Trophoblast cell (in vitro differentiated cells and primary cell): ENCODE results near the gene DOCK3.

ENCODE experiments used
- DNase-seq, 2 donors: peaks; one replicate each; pipeline ENCODE4 v3.0.0-alpha.2; 2016
- H2AFZ ChIP-seq: 2 replicates; pipeline ENCODE4 v1.6.1; 2013; ENCODE audit warnings: low read length, moderate library complexity, mild to moderate bottlenecking; ENCODE audit not compliant: insufficient read depth, poor library complexity
- H2AK5ac ChIP-seq: 2 replicates; pipeline ENCODE4 v1.6.1; 2013; ENCODE audit warnings: mild to moderate bottlenecking, low read length
- H2BK120ac ChIP-seq: 2 replicates; pipeline ENCODE4 v1.6.1; 2013; ENCODE audit warnings: low read length, mild to moderate bottlenecking, moderate library complexity; ENCODE audit not compliant: insufficient read depth, poor library complexity
- H2BK12ac ChIP-seq: 2 replicates; pipeline ENCODE4 v1.6.1; 2013; ENCODE audit warnings: mild to moderate bottlenecking, low read length, moderate library complexity
- H2BK5ac ChIP-seq: 2 replicates; pipeline ENCODE4 v1.6.1; 2013; ENCODE audit warnings: low read length, low read depth, moderate library complexity, mild to moderate bottlenecking; ENCODE audit not compliant: poor library complexity
- H3K14ac ChIP-seq: 2 replicates; pipeline ENCODE4 v1.6.1; 2013; ENCODE audit warnings: mild to moderate bottlenecking, low read length
- H3K18ac ChIP-seq: 2 replicates; pipeline ENCODE4 v1.6.1; 2013; ENCODE audit warnings: mild to moderate bottlenecking, low read length
- H3K23ac ChIP-seq: 2 replicates; pipeline ENCODE4 v1.6.1; 2013; ENCODE audit warnings: low read length
- H3K27ac ChIP-seq: 2 replicates; pipeline ENCODE4 v1.5.1; 2013; ENCODE audit warnings: low read depth, mild to moderate bottlenecking, inconsistent platforms, low read length, moderate library complexity
- H3K27me3 ChIP-seq: 2 replicates; pipeline ENCODE4 v1.6.1; 2013; ENCODE audit warnings: inconsistent platforms, mild to moderate bottlenecking, low read length, moderate library complexity; ENCODE audit not compliant: insufficient read depth
- H3K36me3 ChIP-seq, 2 experiments: 1 replicate in 1 of 2; 2 replicates in 1 of 2; pipeline ENCODE4 v1.6.1; 2013; ENCODE audit warnings: low read length in 2 of 2, mild to moderate bottlenecking in 2 of 2, moderate library complexity in 1 of 2; ENCODE audit not compliant: insufficient read depth in 2 of 2, control insufficient read depth in 1 of 2
- H3K4ac ChIP-seq: 2 replicates; pipeline ENCODE4 v1.6.1; 2013; ENCODE audit warnings: low read depth, mild to moderate bottlenecking, low read length, moderate library complexity
- H3K4me1 ChIP-seq, 2 experiments: 1 replicate in 1 of 2; 2 replicates in 1 of 2; pipeline ENCODE4 v1.6.1; 2013; ENCODE audit warnings: low read length in 2 of 2, mild to moderate bottlenecking in 2 of 2, moderate library complexity in 1 of 2; ENCODE audit not compliant: insufficient read depth in 2 of 2, control insufficient read depth in 1 of 2
- H3K4me2 ChIP-seq: 2 replicates; pipeline ENCODE4 v1.6.1; 2013; ENCODE audit warnings: inconsistent platforms, mild to moderate bottlenecking, low read length, moderate library complexity
- H3K4me3 ChIP-seq: 2 replicates; pipeline ENCODE4 v1.5.1; 2013; ENCODE audit warnings: mild to moderate bottlenecking, low read depth, low read length, inconsistent platforms
- H3K79me1 ChIP-seq: one replicate; pipeline ENCODE4 v1.6.1; 2013; ENCODE audit warnings: low read length
- H3K79me2 ChIP-seq: 2 replicates; pipeline ENCODE4 v1.6.1; 2013; ENCODE audit warnings: low read length, mild to moderate bottlenecking; ENCODE audit not compliant: control insufficient read depth, insufficient read depth, poor library complexity
- H3K9ac ChIP-seq: 2 replicates; pipeline ENCODE4 v1.6.1; 2013; ENCODE audit warnings: mild to moderate bottlenecking, low read length
- H3K9me3 ChIP-seq: 2 replicates; pipeline ENCODE4 v1.6.1; 2013; ENCODE audit warnings: low read depth, mild to moderate bottlenecking, control low read depth, inconsistent platforms, low read length; ENCODE audit not compliant: insufficient read depth
- H4K12ac ChIP-seq: 2 replicates; pipeline ENCODE4 v1.6.1; 2013; ENCODE audit warnings: low read depth, mild to moderate bottlenecking, low read length, moderate library complexity
- H4K8ac ChIP-seq: 2 replicates; pipeline ENCODE4 v1.6.1; 2013; ENCODE audit warnings: low read depth, mild to moderate bottlenecking, low read length, moderate library complexity
- H4K91ac ChIP-seq: one replicate; pipeline ENCODE4 v1.6.1; 2013; ENCODE audit warnings: low read depth, mild to moderate bottlenecking, low read length, moderate library complexity
- WGBS: extraction: QIAGEN DNeasy Blood & Tissue Kit; methylation state at CpG from one replicate; pipeline ENCODE4 v1.1.7; 2013; ENCODE audit warnings: missing lambda C conversion rate; ENCODE audit not compliant: insufficient read length, insufficient coverage; ENCODE audit errors: extremely low coverage; 5-methylcytosine and 5-hydroxymethylcytosine counted together

DOCK3 gene

DNA sequence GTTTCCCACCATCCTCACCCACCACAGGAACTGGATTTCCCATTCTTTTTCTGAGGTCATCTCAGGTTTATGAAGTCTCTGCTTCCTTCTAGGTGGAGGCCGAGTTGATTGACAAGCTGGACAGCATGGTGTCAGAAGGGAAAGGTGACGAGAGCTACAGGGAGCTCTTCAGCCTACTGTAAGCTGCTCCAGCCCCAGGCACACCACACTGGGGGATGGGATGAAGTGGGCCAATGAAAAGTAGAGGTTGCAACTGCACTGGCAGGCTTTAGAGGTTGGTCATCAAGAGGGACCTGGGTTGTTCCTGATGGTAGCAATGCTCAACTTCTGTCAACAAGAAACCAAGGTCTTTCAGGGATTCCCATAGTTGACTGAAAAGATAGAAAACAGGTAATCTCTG is 655.3 kb downstream of the DOCK3 start:
- Histone ChIP-seq H3K9me3 (no peaks in the 10 kb centered on the region), H3K4me2 (no peak overlapping the region), H4K91ac (no peak overlapping the region), H3K4ac (no peak overlapping the region), H3K27me3 (no peaks in the 10 kb centered on the region), H3K79me2 (no peaks in the 10 kb centered on the region), H2BK12ac (no peak overlapping the region), H2BK120ac (no peak overlapping the region), H4K8ac (no peak overlapping the region), H3K27ac (no peak overlapping the region), H3K4me3 (no peak overlapping the region), H2BK5ac (no peak overlapping the region), H4K12ac (no peak overlapping the region), H3K4me1 (peaks cover 3 to 4% of the 10 kb centered on the region in 2 experiments), H3K79me1 (no peaks in the 10 kb centered on the region), H3K14ac (no peak overlapping the region), H3K9ac (no peak overlapping the region), H3K36me3 (no peaks in the 10 kb centered on the region), H2AFZ (no peak overlapping the region), H2AK5ac (no peak overlapping the region), H3K18ac (no peak overlapping the region), H3K23ac (no peak overlapping the region)
- no peak for DNase-seq
- no CpG with 5 or more reads among the region's 2 CpGs for WGBS

DNA sequence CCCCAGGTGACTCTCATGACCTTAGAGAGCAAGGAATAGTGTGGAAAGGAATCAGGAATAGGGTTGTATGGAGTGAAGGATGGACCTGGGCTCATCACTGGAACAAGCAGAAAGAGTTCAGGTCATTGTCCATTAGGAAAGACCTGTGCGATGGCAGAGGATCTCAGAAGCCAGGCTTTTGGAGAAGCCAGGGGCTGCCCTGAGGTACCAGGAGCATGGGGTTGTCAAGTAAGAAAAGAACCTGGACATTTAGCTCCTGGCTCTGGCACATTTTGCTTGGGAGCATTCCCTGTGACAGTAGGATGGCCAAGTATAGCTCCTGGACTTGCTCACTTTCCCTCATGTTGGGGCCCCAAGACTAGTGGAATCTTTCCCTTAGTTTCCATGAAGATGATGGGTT is 657.4 kb downstream of the DOCK3 start:
- Histone ChIP-seq H3K4ac (no peak overlapping the region), H3K27ac (no peak overlapping the region), H2BK5ac (no peak overlapping the region), H3K23ac (no peak overlapping the region), H3K9me3 (no peaks in the 10 kb centered on the region), H4K91ac (no peak overlapping the region), H3K4me2 (no peak overlapping the region), H3K36me3 (no peaks in the 10 kb centered on the region), H4K12ac (no peak overlapping the region), H3K18ac (no peak overlapping the region), H4K8ac (no peak overlapping the region), H3K79me2 (no peaks in the 10 kb centered on the region), H3K79me1 (no peaks in the 10 kb centered on the region), H3K9ac (no peak overlapping the region), H3K14ac (no peak overlapping the region), H3K4me1 (peaks cover 3 to 4% of the 10 kb centered on the region in 2 experiments), H2BK12ac (no peak overlapping the region), H2BK120ac (no peak overlapping the region), H2AFZ (no peak overlapping the region), H3K27me3 (no peaks in the 10 kb centered on the region), H3K4me3 (no peak overlapping the region), H2AK5ac (no peak overlapping the region)
- no peak for DNase-seq
- WGBS: no CpG with 5 or more reads among the region's 1 CpG

DNA sequence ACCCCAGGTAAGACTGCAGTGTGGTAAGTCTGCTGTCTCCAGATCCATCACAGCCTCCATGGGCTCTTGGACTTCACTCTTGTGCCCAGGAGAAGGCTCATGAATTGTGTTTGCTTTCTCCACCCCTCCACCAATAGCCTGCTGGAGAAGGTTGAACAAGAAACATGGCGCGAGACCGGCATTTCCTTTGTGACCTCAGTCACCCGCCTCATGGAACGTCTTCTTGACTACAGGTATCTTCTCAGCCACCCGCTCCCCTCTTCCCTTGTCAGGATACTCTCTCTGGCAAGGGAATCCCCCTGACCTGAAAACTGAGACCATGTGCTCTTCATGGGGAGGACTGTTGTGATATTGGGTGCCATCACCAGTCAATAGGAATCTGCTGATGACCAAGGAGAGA is 658.3 kb downstream of the DOCK3 start:
- Histone ChIP-seq H3K27me3 (no peaks in the 10 kb centered on the region), H3K18ac (no peak overlapping the region), H2BK5ac (no peak overlapping the region), H4K8ac (no peak overlapping the region), H4K91ac (no peak overlapping the region), H2AK5ac (no peak overlapping the region), H3K4me2 (no peak overlapping the region), H3K4me1 (peaks cover 3 to 4% of the 10 kb centered on the region in 2 experiments), H3K14ac (no peak overlapping the region), H3K23ac (no peak overlapping the region), H4K12ac (no peak overlapping the region), H3K9me3 (no peaks in the 10 kb centered on the region), H3K36me3 (no peaks in the 10 kb centered on the region), H3K9ac (no peak overlapping the region), H2AFZ (no peak overlapping the region), H2BK120ac (no peak overlapping the region), H3K4ac (no peak overlapping the region), H3K4me3 (no peak overlapping the region), H3K27ac (no peak overlapping the region), H3K79me2 (no peaks in the 10 kb centered on the region), H3K79me1 (no peaks in the 10 kb centered on the region), H2BK12ac (no peak overlapping the region)
- DNase-seq: no peak
- no CpG with 5 or more reads among the region's 6 CpGs for WGBS

DNA sequence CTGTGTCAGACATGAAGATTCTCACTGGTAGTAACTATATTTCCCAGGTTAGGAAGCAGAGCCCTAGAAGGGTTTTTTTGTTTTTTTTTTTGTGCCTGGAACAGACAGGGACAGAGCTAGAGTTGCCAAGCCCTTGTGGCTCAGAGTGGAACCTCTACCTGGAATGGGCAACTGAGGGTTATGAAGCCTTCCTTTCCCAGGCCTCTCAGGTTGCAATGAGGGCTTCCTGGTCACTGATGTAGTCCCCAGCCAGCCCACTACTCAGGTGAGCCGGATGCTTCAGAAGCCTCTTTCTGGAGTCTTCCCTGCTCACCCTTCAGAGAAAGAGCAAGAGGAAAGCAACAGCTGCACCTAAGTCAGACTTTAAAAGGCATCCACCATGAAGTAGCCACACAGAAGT is 661.5 kb downstream of the DOCK3 start:
- Histone ChIP-seq H4K91ac (no peak overlapping the region), H3K14ac (no peak overlapping the region), H3K4me2 (no peak overlapping the region), H3K79me1 (peaks cover 2% of the 10 kb centered on the region), H2AFZ (no peak overlapping the region), H3K4ac (no peak overlapping the region), H3K4me1 (peaks cover 12 to 15% of the 10 kb centered on the region in 2 experiments), H4K8ac (no peak overlapping the region), H2AK5ac (no peak overlapping the region), H3K27me3 (no peaks in the 10 kb centered on the region), H3K9me3 (no peaks in the 10 kb centered on the region), H2BK5ac (no peak overlapping the region), H2BK12ac (no peak overlapping the region), H3K36me3 (peaks cover 0 to 11% of the 10 kb centered on the region in 2 experiments), H2BK120ac (no peak overlapping the region), H3K18ac (no peak overlapping the region), H3K79me2 (no peaks in the 10 kb centered on the region), H3K9ac (no peak overlapping the region), H3K4me3 (no peak overlapping the region), H3K23ac (no peak overlapping the region), H4K12ac (no peak overlapping the region), H3K27ac (no peak overlapping the region)
- WGBS: no CpG with 5 or more reads among the region's 1 CpG
- no peak for DNase-seq
